ENCODE results near the gene STRA6. TPM values are rescaled to one million over a fixed set of nuclear protein-coding genes. Genes with fewer than 3 reads are reported as not detected.

Gene STRA6
- total RNA-seq, 6 experiments from 2014 or later, result 0.12 TPM; not detected in 5

DNA sequence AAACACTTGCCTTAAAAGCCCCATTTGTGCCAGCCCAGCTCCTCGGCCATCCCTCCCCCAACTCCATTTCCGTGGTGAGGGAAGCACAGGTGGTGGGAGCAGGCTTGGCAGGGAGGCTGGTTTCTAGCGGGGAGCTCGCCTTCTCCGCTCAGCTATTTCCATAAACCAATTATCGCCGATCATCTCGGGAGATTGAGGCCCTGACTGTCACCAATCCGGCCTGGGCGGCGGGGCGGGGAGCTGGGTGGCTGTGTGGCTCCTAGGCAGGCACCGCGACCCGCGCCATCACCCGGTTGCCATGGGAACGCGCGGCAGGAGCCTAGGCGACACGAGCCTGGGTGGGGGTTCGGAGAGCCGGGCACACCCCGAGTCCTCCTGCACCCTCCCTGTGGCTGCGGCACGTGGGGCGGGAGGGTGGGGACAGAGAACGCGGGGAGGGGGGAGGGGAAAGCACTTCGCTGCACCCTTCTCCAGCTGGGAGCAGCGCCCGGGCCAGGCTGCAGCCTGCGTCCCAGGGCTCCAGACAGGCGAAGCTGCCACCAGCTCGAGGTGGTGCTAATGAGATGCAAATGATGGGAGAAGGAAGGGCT, 42.9 kb upstream of the STRA6 start:
- Histone ChIP-seq H3K4me3 (no peak overlapping the region), H3K27ac (no peak overlapping the region), H3K27me3 (no peaks in the 10 kb centered on the region), H3K36me3 (no peaks in the 10 kb centered on the region), H3K9me3 (no peaks in the 10 kb centered on the region), H3K4me1 (peaks cover 0 to 4% (median 0%) of the 10 kb centered on the region in 4 donors)
- intact Hi-C loops (cut with DNase I), result no loop called here
- DNase-seq (no peak), ATAC-seq (no peak)
- TF ChIP-seq POLR2A (IDR thresholded peaks at IDR 0.05), result no peak
- TF ChIP-seq, protein P1, sequence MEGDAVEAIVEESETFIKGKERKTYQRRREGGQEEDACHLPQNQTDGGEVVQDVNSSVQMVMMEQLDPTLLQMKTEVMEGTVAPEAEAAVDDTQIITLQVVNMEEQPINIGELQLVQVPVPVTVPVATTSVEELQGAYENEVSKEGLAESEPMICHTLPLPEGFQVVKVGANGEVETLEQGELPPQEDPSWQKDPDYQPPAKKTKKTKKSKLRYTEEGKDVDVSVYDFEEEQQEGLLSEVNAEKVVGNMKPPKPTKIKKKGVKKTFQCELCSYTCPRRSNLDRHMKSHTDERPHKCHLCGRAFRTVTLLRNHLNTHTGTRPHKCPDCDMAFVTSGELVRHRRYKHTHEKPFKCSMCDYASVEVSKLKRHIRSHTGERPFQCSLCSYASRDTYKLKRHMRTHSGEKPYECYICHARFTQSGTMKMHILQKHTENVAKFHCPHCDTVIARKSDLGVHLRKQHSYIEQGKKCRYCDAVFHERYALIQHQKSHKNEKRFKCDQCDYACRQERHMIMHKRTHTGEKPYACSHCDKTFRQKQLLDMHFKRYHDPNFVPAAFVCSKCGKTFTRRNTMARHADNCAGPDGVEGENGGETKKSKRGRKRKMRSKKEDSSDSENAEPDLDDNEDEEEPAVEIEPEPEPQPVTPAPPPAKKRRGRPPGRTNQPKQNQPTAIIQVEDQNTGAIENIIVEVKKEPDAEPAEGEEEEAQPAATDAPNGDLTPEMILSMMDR (IDR thresholded peaks at IDR 0.05), result no peak
- WGBS (ENCODE audit: insufficient coverage, low coverage, low lambda C conversion rate, missing lambda C conversion rate), result 3% methylated on average over 14 of the region's 36 CpGs

DNA sequence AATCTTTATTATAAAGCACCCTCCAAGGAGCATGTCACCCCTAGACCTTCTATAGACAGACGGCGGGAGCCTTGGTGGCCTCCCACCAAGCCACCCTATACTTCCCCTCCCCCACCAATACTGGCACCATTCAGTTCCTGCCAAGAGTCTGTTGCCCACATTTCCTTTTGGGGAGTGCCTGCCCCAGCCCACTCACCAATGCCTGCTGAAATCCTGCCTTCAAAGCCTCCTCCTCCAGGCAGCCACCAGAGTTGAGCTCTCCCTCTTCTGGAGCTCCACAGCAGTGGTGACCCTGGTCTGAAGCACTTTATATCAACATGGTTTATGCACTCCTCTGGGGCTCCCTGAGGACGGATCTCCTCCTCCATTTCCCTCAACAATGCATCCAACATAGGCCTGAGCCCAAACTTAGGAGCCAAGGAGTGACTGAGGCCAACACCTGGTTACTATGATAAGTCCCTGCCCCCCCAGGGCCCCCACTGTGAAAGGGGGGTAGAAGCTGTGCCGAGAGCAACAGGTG, 42.3 kb upstream of the STRA6 start:
- TF ChIP-seq, protein P1 (IDR thresholded peaks at IDR 0.05), result no peak
- TF ChIP-seq POLR2A (IDR thresholded peaks at IDR 0.05), result no peak
- intact Hi-C loops (cut with DNase I), result no loop called here

DNA sequence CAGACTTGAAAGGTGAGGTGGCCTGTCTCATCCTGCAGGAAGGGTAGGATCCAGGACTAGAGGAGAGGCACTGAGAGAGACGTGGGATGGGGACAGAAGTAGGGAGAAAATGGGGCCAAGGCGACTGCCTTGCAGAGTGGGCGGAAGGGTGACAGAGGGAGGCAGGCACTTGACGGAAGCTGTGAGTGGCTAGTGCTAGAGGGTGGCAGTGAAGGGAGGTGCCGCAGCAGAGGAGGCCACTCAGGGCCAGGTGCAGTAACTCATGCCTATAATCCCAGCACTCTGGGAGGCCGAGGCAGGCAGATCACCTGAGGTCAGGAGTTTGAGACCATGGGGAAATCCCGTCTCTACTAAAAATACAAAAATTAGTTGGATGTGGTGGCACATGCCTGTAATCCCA, 40.8 kb upstream of the STRA6 start:
- Histone ChIP-seq H3K27me3 (no peaks in the 10 kb centered on the region), H3K4me1 (peaks cover 0 to 15% (median 2%) of the 10 kb centered on the region in 4 donors), H3K4me3 (no peak overlapping the region), H3K9me3 (no peaks in the 10 kb centered on the region), H3K27ac (no peak overlapping the region), H3K36me3 (no peaks in the 10 kb centered on the region)
- no peak for DNase-seq
- TF ChIP-seq, protein P1 (IDR thresholded peaks at IDR 0.05), result no peak
- TF ChIP-seq POLR2A (IDR thresholded peaks at IDR 0.05), result no peak
- ATAC-seq, result no peak
- WGBS (ENCODE audit: insufficient coverage, low coverage, low lambda C conversion rate, missing lambda C conversion rate), result 58% methylated on average over 5 of the region's 7 CpGs
- intact Hi-C loops (cut with DNase I), result no loop called here

More for the DNA sequence above, 42.3 kb upstream of the STRA6 start:
- DNase-seq, result no peak
- Histone ChIP-seq H3K4me3 (no peak overlapping the region), H3K36me3 (no peaks in the 10 kb centered on the region), H3K27me3 (no peaks in the 10 kb centered on the region), H3K4me1 (peaks cover 0 to 9% (median 2%) of the 10 kb centered on the region in 4 donors), H3K27ac (no peak overlapping the region), H3K9me3 (no peaks in the 10 kb centered on the region)
- ATAC-seq, result no peak
- 41% methylated on average over 4 of the region's 4 CpGs for WGBS (ENCODE audit: insufficient coverage, low coverage, low lambda C conversion rate, missing lambda C conversion rate)

DNA sequence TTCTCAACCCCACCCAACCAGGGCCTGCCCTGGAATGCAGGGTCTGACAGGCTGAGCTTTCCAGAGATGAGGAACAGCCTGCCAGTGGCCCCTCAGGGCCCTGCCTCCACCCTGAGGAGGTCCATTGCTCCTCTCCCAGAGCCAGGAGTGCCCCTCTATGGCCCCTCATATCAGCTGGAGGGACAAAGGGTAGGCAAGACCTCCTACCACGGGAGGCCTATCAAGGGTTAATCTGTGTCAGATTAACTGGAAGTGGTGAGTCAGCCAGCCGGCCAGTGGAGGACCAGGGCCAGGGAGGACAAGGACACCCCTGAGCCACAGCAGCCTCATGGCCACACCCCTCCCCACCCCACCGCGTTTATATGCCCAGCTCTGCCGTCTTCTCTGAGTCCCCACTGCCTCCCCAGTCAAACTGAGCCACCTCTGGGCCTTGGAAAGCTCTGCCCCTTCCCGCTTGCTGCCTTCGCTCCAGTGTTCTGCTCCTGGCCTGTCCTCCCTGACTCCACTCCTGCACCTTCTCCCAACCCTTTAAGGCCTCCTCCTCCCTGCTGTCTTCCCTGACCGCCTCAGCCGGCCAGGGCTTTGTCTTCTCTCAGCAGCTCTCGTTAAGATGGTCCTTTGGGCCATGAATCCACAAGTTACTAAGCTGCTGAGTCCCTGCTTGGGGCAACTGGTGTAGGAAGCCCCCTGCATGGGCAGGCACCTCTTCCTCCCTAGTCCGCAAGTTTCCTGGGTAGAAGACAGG, 40.0 kb upstream of the STRA6 start:
- peak in 2 of 4 donors; percentile 21 to 64 for ATAC-seq
- no peaks in the 10 kb centered on the region for H3K9me3 ChIP-seq
- intact Hi-C loops (cut with DNase I), result no loop called here
- TF ChIP-seq, protein P1 (IDR thresholded peaks at IDR 0.05), result no peak
- no peak for TF ChIP-seq POLR2A (IDR thresholded peaks at IDR 0.05)
- peak in 1 of 3 donors; percentile 72 for DNase-seq
- peaks cover 0 to 15% (median 2%) of the 10 kb centered on the region in 4 donors for H3K4me1 ChIP-seq
- H3K27me3 ChIP-seq, result no peaks in the 10 kb centered on the region
- no peaks in the 10 kb centered on the region for H3K36me3 ChIP-seq
- no peak overlapping the region for H3K27ac ChIP-seq
- WGBS (ENCODE audit: insufficient coverage, low coverage, low lambda C conversion rate, missing lambda C conversion rate), result 72% methylated on average over 5 of the region's 11 CpGs
- no peak overlapping the region for H3K4me3 ChIP-seq
